ENCODE measurements around the gene USP7.
"Not testable (repeated sequence)": the region's sequence is repeated elsewhere in the genome, so short reads cannot be mapped to it uniquely, and the experiment has no call there.

The USP7 gene

DNA sequence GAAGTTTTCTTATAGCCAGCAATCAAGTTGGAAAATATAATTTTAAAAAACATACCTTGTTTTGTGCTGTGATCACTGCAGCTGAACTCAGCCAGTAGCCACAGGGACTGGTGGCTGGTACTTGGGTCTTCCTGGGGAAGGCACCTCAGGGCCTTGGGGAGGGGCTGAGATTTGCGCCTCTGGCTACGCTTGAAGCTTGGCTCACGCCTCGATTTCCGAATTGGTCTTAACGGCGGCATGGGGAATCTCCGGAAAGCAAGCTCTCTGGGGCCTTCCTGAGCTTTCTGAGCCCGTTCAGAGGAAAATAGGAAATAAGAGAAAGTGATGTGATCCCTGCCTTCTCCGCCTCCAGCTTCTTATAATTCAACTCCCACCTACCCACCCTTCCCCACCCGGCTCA lies 11.3 kb upstream of the USP7 start:
- no peak for DNase-seq (ENCODE audit: low read depth in 2 of 3, low spot score in 1 of 3)

DNA sequence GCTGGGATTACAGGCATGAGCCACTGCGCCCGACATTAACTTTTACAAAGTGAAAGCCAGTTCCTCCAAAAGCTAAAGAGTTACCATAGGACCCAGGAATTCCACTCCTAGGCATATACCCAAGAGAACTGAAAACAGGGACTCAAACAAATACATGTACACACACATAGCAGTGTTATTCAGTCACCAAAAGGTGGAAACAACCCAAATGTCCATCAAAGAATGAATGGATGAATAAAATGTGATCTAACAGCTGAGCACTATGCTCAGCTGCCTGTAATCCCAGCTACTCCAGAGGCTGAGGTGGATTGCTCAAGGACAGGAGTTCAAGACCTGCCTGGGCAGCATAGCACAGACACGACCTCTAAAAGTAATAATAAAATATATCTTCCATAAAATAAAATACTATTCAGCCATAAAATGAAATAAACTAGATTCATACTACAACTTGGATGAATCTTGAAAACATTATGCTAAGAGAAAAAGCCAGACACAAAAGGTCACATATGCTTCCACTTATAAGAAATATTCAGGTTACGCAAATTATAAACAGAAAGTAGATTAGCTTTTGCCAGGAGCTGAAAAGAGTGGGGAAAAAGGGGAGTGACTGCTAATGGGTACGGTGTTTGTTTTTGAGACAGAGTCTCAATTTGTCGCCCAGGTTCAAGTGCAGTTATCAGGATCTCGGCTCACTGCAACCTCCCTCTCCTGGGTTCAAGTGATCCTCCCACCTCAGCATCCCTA lies 9.3 kb upstream of the USP7 start:
- no peak for DNase-seq (ENCODE audit: low read depth in 2 of 3, low spot score in 1 of 3)

DNA sequence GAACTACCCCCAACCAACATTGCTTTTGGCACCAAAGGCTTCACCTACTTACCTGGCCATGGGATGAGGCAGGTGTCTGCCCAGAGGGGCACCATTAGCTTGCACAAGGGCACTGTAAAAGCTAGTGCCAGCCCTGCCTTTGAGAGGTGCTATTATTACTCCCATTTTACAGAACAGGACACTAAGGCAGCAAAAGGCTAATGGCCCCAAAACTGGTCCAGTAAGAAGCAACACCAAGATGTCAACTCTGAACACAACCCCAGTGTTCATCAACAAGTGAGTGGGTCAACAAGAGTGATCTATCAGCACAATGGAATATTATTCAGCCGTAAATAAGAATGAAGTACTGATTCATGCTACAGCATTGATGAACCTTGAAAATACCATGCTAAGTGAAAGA lies 7.7 kb upstream of the USP7 start:
- no peak for DNase-seq (ENCODE audit: low read depth in 2 of 3, low spot score in 1 of 3)

DNA sequence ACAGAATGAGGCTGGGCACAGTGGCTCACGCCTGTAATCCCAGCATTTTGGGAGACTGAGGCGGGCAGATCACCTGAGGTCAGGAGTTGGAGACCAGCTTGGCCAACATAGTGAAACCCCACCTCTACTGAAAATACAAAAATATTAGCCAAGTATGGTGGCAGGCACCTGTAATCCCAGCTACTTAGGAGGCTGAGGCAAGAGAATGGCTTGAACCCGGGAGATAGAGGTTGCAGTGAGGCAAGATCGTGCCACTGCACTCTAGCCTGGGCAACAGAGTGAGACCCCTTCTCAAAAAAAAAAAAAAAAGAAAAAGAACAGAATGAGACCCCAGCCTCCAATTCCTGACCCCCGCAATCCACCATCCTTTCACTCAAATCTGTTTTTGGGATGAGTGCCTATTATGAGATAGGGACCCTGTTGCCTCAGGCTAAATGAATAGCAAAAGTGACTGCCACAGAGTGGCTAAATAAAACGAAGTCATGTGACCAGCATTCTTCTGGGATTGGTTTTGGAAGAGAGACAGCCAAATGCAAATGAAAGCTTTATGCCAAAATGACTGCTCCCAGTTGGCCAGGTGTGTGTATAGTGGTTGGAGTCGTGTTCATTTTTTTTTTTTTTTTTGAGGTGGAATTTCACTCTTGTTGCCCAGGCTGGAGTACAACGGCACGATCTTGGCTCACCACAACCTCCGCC lies 5.6 kb upstream of the USP7 start:
- DNase-seq (ENCODE audit: low read depth in 2 of 3, low spot score in 1 of 3) = not testable (repeated sequence)

DNA sequence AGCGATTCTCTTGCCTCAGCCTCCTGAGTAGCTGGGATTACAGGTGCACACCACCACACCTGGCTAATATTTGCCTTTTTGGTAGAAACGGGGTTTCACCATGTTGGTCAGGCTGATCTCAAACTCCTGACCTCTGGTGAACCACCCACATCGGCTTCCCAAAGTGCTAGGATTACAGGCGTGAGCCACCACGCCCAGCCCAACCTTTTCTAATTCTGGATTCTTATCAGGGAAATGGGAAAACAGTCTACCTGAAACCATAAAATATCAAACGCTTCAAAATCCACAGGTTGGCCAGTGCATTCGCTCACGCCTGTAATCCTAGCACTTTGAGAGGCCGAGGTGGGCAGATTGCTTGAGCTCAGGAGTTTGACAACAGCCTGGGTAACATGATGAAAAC lies 4.3 kb upstream of the USP7 start:
- DNase-seq (ENCODE audit: low read depth in 2 of 3, low spot score in 1 of 3) = not testable (repeated sequence)

DNA sequence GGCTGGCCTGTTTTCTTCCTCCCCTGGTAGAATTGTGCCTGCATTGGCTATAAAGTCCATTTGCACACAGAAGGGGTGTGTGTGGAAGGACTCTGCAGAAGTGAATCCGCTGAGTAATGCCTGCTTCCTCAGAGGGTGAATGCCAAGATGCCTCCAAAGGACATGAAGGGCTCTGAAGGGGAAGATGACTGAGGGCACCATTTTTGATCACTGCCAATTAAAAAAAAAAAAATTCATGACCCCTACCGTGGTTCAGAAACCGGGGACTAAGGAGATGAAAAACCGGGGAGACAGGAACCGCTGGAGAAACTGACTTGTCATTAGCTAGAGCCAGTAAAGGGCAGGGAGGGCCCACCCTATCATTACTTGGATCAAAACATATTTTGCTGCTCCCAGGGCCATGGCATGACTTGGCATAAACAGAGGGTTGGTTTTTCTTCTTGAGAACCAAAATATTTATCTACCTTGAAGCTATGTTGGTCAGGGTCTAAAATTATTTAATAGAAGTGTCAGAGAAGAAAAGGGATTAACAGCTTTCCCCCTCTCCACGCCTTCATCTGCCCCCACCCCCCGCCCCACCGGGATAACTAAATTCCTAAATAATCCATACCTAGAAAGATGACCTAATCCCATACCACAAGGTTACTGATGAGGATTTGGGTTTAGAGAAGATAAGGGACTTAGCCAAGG lies 3.6 kb upstream of the USP7 start:
- no peak for DNase-seq (ENCODE audit: low read depth in 2 of 3, low spot score in 1 of 3)

DNA sequence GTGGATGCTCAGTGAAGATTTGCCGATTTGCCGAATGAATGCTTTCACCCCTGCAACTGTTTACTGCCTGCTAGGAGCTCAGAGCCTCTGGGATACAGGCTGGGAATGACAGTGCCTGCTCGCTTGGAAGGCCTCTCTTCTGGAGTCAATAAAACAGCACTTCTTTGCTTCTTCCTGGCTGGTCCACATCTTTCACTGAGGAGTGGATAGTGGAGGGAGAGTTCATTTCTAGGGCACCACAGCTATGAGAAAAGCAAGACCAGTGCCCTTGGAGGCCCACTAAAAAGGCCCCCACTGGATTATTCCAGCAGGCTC lies 3.1 kb upstream of the USP7 start:
- no peak for DNase-seq (ENCODE audit: low read depth in 2 of 3, low spot score in 1 of 3)

DNA sequence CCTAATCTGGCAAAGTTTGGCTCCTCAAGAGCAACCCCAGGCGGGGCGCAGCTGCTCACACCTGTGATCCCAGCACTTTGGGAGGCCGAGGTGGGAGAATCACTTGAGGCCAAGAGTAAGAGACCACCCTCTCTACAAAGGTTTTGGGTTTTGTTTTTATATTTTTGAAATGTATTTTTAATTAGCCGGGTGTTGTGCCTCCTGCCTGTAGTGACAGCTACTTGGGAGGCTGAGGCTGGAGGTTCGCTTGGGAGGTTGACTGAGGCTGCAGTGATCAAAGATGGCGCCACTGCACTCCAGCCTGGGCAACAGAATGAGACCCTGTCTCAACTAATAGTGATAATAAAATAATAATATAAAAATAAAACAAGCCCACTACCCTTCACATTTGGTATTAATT lies 756 bp upstream of the USP7 start:
- DNase-seq (ENCODE audit: low read depth in 2 of 3, low spot score in 1 of 3) = no peak

DNA sequence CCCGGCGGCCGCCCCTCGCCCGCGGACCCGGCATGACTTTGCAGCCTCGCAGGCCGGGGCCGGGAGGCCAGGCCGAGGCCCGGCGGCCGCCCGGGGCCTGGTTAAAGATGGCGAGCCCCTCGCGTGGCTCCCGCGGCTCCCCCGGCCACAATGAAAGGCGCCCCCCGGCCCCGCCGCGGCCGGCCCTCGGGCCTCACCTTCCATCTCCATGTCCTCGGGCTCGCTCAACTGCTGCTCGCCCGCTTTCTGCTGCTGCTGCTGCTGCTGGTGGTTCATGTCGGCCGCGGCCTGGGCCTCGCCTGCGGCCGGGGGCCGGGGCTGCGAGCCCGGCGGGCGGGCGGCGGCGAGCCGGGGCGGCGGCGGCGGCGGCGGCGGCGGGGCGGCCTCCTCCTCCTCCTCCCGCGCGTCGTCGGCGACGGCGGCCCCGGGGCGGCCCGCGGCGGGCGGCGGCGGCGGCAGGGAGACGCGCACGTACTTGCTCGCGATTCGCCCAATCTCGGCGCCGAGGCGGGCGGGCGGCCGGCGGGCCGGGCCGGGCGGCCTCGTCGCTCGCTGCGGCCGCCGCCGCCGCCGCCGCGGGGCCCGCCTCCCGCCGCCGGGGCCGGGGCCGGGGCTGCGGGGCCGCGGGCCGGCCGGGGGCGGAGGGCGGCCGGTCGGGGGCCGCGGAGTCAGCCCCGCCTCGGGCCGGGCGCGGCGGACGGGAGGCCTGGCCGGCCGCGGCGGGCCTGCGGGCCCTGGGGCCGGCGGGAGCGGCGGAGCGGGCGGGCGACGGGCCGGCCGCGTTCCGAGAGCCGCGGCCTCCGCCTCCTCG lies 491 bp downstream of the USP7 start:
- no peak for DNase-seq (ENCODE audit: low read depth in 2 of 3, low spot score in 1 of 3)

DNA sequence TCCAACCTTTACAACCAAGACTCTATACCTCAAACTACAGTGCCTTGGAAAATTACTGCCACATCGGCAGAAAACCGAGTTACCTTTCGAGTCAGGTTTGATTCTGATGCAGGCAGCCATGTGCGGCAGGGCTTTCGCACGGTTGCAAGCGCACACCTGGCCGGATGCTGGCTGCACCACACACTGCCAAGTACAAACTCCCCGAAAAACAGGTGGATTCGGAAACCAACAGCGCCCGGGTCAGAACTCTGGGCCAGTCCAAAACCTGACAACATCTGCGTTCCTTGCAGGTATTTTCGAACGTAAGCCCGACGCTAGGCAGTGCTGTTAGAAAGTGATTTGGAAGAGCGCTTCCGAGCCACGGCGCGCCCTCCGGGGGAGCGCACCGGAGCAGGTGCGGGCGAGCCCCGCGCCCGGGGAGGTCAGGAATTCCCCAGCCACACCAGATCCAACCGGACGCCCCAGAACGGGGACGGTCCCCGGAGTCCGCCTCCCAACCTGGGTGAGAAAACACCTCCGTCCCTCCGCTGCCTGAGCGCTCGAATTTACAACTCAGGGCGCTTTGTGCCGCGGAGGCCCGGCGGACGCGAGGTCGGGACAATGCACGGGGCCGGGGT lies 1.2 kb downstream of the USP7 start:
- peak in 1 of 3 donors; percentile 23 for DNase-seq (ENCODE audit: low read depth in 2 of 3, low spot score in 1 of 3)

DNA sequence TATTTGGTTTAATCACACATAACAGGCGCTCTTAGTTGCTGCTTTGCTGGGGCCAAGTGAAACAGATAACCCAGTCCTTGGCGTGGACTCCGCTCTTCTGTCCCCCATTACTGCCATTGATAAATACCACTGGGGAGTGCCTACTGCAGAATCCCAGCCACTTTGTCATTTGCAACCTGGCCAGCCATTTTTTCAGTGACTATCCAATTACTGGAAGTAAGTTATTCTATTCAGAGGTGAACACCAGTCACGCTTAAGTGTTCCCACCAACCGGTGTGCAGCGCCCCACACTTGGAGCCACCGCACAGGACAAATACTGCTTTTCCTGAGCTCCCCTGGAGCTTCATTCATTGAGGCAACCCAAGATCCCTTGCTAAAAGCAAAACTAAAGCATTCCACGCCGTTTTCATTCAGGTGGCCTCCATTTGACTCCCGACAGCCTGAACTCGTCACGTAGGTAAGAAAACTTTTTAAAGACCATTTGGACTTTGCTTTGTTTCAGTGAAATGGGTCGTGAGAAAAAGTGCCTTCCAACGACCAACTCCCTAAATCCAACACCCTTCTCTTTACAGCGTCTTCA lies 1.8 kb downstream of the USP7 start:
- no peak for DNase-seq (ENCODE audit: low read depth in 2 of 3, low spot score in 1 of 3)

DNA sequence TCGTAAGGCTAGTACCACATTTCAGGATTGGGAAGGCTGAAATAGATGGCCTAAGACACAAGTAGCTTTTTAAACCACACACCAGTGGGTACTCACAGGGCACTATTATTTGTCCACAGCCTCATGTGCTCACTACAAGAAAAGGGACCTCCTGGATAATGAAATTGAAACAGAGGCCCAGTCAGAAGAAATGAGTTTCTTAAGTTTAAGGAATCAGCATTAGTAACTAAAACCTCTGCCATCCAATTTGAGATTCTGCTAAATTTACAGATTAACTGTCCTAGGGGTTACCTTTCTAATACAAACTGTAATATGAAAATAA lies 3.0 kb downstream of the USP7 start:
- no peak for DNase-seq (ENCODE audit: low read depth in 2 of 3, low spot score in 1 of 3)

DNA sequence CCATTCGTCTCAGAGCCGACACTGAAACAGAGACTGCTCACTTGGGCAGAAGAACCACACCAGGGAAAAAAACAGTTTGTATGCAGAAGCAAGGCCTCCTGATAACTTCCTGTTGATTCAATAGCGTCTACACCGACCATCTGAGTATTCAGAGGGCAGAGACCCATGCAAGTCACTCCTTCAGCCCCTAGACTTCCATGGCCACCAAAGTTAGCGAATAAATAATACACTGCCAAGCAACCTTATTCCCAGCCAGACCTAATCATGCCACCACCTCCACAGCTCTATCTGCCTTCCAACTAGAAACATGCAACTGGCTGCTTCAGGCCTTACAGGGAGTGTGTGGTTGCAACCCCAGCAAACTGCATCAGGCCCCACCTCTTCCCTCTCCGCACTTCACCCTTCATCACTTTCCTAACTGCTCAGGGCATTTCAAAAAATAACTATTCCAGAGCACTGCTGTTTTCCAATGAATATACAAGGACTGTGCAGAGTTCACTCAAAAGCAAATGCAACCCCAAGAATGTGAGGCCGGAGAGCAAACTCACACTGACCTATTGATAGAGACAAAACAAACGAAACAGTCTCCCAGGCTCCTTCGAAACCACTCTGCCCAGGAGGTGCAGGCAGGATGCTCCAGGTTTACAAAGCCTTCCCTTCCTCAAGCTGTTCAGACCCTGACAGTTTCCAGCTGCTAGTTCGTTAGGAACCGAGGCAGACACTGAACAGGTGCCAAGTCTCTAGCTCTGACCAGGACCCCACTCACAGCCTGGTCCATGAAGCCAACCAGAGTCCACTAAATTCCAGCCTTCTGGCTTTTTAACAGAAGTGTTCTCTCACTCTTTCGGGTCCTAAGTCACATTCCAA lies 3.6 kb downstream of the USP7 start:
- no peak for DNase-seq (ENCODE audit: low read depth in 2 of 3, low spot score in 1 of 3)

DNA sequence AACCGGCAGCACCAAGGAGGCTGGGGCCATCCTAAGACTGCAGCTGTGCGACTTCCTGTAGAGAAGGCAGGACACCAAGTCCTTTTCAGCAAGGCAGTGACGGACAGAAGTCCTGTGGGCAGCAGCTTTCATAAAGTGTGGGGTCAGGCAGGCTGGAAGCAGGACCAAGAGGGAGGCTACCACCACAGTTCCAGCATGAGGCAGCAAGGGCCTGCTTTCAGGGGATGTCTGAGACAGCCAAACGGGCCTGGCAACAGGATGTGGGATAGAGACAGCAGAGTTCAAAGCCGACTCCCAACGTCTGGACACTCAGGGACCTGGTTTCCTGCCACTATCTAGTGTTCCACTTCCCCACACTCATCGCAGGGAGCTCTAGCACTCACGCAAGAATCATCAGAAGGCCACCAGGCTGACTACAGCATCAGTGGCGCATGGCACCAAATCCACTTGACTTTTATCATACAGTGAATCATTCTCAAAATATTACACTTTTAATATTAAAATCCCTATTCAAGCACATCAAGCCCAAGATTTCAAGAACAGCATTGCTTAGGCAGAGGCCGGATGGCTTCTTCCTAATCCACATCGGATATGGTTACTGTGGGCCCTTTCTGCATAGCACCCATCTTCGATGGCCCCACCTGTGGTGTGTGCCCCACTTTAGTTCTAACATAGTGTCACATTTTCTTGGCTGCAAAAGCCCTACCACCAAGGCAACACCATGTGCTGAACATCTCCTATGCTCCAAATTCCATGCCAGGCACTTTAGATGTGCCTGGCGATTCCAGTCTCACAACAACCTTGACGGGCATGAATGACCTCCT lies 5.2 kb downstream of the USP7 start:
- no peak for DNase-seq (ENCODE audit: low read depth in 2 of 3, low spot score in 1 of 3)

DNA sequence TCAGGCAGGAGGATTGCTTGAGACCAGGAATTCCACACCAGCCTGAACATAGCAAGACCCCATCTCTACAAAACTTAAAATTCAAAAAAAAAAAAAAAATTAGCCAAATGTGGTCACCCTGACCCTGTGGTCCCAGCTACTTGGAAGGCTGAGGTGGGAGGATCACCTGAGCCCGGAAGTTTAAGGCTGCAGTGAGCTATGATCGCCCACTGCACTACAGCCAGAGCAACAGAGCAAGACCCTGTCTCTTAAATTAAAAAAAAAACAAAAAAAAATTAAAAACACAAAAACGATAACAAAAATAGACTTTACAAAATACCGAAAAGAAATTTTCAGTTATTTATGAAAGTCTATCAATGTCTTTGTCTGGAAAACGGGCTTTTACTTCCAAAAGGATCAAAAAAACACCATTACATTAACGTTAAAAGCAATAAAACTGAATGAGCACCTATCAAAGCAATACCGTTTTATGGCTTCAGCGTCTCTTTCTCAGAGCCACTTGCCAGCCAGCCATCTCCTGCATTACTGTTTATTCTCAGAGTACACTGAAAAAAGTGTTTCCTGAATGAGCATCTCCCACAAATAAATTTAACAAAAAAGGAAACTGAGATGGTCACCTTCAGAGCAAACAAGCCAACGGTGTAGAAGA lies 6.1 kb downstream of the USP7 start:
- no peak for DNase-seq (ENCODE audit: low read depth in 2 of 3, low spot score in 1 of 3)

DNA sequence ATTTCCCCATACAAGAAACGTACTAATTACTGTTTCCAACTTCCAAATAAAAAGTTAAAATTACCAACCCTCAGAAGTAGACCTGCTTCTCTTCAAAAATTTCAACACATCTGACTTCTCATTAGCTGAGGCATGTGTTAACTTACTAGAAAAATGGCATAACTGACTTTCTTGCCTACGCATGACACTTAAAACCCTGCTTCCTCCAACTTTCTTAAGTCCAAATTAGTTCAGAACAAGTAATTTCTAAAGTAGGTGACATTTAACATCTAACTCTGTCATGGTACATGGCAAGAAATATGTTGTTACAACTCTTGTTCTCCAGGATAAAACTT lies 6.7 kb downstream of the USP7 start:
- DNase-seq (ENCODE audit: low read depth in 2 of 3, low spot score in 1 of 3) = no peak

DNA sequence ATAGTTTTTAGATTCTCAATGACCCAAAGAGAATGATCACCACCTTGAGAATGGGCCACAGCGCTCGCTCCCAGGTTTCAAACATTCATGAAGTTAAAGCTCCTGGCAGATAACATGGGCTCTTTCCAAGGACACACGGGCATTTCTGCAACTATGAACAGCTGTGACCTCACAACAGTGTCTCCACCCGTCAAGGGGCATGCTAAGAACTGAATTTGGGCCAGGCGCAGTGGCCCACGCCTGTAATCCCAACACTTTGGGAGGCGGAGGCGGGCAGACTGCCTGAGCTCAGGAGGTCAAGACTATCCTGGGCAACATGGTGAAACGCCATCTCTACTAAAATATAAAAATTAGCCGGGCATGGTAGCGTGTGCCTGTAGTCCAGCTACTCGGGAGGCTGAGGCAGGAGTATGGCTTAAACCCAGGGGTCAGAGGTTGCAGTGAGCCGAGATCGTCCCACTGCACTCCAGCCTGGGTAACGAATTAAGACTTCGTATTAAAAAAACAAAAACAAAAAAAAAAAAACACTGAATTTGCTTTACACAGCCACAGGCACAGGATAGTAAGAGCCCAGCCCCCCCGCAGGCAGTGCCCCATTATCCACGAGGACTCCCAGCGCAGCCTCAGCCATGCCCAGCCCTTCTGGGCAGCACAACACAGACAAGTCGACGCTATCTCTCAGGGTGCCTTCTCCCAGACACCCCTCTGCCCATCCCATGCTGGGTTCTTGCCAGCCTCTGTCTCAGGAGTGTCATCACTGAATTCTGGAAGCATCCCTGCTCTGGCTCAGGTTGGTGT lies 7.2 kb downstream of the USP7 start:
- no peak for DNase-seq (ENCODE audit: low read depth in 2 of 3, low spot score in 1 of 3)

DNA sequence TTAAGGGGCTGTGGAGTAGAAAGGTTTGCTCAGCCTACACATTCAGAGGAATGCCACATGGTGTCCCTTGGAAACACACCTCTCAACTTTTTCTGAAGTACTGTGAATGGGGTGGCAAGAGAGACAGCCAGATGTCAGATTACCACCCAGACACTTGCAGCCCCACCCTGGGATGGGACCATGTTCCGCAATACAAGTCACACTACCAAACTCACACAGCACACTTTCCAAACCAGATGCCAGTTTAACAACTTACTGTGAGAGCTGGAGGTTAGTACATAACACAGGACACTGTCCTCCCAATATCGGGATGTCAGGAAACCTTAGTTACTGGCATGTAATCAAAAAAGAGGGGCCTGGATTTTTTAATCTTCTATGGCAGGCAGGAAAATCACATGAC lies 7.9 kb downstream of the USP7 start:
- no peak for DNase-seq (ENCODE audit: low read depth in 2 of 3, low spot score in 1 of 3)
